GM19193 (cell line): Measurements from ENCODE around the gene ZSWIM6.

Source experiments
- POLR2A ChIP-seq: IDR thresholded peaks from 4 replicates; pipeline ENCODE4 v1.6.1; 2011; ENCODE audit not compliant: insufficient read depth, insufficient read length; ENCODE audit errors: extremely low read depth

Gene ZSWIM6

DNA sequence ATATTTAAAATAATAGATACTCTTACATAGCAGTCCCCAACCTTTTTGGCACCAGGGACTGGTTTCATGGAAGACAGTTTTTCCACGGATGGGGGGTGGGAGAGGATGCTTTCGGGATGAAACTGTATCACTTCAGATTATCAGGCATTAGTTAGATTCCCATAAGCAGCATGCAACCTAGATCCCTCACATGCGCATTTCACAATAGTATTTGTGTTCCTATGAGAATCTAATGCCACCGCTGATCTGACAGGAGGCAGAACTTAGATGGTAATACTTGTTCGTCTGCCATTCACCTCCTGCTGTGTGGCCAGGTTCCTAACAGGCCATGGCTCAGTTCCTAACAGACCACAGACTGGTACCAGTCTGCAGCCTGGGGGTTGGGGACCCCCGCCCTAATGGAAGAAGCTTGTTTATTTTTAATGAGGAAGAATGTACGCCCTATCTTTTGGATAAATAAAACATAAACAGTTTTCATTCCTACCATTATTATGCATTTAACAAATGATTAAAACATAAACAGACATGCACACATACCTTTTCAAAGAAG is 187.7 kb downstream of the ZSWIM6 start:
- no peak for TF ChIP-seq POLR2A

DNA sequence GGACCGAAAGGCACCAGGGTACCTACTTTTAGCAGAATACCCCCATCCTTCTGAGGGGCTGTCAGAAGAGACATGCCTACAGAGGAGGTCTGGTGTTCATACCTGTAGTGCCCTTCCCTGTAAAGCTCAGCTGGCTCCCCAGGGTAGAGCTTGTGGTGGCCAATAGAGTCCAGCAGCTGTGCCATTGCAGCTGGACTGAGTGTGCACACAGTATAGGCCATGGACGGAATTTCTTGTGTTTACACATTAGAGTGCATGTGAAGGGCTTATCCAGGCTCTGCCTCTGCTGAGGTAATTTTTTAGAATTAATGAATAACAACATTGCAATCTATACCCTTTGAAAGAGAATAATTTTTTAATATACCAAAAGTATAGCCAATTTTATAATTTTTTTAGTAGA is 191.0 kb downstream of the ZSWIM6 start:
- no peak for TF ChIP-seq POLR2A

DNA sequence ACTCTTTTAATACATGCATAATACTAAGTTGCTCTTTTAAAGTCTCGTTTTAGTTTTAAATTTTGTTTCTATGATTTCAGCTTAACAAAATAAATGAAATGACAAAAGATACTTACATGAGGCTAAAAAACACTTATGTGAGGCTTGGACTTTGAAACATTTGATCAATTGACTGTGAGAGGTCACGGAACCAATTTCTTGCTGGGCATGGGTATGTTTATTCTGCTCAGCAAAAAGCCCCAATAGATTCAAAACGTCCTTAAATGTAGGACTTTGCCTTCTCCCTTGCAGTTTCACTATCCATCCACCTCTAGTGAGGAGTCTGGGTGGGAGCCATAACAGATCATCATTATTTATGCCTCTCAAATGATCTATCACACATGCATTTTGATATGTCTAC is 191.9 kb downstream of the ZSWIM6 start:
- no peak for TF ChIP-seq POLR2A

DNA sequence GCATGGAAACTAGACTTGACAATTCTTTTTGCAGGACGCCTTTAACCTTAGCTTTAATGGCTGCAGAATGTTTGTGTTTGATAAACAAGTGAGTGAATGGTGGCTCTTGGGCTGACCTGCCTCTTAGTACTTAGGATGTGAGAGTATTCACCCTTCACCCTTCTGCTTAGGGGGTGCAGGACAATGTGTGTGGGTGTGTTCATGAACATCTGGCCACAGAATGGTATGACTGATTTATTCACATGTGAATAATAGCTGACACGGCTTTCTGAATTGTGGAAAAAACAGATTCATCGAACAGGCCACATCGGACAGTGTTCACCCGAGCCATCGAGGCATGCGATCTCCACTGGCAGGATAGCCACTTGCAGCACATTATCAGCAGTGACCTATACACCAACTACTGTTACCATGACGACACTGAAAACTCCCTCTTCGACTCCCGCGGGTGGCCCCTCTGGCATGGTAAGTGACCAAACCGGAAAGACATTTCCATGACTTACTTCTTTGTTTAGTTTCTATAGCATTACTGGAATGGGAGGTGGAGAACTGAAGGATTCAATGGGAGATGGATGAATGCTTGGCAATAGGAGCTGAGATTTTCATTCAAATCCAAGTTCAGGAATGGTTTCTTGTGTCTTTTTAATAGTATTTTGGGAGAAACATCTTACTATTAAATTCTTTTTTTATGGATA is 193.6 kb downstream of the ZSWIM6 start:
- no peak for TF ChIP-seq POLR2A

DNA sequence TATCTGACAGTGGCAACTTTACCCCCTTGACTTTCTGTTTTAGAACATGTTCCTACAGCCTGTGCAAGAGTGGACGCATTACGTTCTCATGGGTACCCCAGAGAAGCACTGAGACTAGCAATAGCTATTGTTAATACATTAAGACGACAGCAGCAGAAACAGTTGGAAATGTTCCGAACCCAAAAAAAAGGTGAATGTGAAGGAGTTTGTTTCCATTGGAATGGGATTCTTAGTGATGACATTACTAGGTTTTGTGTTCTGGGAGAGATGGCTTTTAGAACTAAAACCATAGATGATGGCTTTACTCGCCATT is 194.1 kb downstream of the ZSWIM6 start:
- TF ChIP-seq POLR2A, result no peak

DNA sequence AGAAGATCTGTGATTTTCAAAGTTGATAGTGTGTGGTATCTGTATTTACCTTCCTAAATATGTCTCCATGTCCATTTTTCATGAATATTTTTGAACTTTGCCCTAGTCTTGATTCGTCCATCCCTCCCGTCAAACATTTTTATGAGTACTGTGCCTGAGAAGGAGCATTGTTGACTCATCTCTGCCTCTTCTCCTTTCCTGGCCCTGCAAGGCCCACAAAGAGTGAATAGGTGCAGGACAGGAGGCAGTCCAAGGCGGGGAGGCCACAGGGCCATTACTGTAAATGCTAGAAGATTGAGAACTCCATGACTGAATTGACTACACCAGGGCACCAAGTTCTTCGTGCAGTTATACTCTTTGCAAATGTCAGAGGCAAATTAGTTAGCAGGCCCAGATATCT is 200.9 kb downstream of the ZSWIM6 start:
- TF ChIP-seq POLR2A, result no peak

DNA sequence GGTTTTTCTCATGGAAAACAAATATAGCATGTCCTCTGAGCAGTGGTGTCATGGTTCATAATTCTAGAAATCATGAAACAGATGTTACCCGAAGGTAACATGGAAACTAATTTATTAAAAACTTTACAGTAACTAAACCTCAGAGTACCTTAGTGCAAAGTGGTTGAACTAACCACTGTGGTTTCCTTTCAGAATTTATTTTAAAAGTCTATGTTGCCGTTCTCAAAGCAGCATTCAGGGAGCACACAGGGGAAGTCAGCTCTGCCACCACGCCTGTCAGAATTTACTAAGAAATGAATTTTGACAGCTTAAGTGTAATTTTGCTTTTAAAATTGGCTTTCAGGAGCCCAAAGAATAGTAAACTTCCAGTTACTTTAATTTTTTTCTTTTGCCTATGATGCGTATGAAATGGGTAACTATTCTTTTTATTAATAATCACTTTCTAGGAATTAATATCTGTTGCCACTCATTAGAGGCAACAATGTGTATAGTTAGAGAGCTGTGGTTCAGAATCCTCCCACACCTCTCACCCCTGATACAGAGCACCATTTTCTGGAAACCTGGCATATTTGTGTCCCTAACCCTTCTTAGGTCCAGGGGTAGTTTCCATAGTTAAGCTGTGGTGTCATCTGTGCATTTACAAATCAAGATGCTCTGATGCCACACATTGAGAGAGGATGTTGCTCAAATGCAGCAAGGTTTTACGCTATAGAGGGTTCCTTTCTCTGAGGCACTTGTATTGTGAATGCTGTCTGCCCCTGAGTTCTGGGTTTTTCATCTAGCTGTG is 202.6 kb downstream of the ZSWIM6 start:
- no peak for TF ChIP-seq POLR2A

DNA sequence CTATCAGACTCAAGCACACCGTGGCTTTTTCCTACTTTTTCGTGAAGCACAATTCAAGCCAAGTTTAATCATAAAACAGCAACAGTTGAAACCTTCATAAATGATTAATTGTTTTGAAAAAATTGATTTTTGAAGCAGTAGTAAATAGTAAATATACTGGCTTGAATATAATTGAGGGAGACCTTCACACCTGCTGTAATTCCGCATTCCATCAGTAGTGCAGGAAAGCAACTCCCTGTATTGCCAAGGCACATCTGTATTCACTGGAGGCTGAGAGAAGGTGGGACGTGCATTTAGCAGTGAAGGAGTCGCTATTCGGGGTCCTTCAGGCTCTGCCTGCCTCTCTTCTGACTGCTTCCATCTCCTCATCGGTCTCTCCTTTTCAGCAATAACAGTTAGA is 203.8 kb downstream of the ZSWIM6 start:
- TF ChIP-seq POLR2A, result no peak

DNA sequence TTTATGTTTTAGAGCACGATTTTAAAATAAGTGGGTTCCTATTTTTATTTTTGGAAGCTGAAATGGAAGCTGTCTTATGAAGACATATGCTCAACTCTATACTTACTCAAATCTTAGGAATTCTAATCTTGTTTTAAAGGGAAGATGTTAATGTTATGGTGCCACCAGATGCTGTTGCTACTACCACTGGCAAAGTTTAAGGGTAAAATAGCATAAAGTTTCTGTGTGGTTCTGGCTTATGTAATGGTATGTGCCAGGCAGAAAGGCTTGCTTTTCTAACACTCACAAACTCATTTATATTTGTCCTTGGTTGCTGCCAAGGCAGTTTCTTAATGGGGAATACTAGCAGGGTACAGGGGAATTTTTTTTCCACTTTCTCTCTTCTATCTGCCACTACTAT is 204.9 kb downstream of the ZSWIM6 start:
- TF ChIP-seq POLR2A, result no peak

DNA sequence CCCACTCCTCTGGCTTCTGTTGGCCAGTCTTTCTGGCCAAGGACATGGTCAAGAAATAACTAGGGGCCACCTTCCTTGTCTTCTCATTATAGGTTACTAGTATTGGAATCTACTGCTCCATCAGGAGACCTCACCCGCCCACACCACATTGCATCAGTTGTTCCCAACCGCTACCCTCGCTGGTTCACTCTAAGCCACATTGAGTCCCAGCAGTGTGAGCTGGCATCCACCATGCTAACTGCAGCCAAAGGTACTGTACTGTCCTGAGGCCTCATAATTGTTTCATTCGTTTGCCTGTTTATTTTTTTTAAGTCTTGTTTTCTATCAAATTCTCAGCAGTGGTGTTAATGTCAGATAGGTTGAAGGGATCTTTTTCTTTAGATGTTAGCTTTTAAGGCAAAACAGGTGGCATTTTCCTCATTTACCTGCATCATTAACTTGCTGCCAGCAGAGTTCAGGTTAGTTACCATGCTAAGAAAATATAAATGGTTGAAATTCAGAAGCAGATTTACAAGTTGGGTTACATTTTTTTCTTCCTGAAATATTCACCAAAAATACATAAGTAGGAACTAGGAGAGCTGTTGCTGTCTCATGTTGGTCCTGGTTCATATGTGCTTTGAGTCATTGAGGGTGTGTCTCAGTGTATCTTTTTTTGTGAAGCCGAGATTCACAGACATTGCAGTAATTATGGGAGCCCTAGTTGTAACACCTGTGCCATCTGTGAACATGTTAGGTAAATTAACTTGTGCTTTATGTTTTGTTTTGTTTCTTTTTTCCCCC is 206.9 kb downstream of the ZSWIM6 start:
- no peak for TF ChIP-seq POLR2A

DNA sequence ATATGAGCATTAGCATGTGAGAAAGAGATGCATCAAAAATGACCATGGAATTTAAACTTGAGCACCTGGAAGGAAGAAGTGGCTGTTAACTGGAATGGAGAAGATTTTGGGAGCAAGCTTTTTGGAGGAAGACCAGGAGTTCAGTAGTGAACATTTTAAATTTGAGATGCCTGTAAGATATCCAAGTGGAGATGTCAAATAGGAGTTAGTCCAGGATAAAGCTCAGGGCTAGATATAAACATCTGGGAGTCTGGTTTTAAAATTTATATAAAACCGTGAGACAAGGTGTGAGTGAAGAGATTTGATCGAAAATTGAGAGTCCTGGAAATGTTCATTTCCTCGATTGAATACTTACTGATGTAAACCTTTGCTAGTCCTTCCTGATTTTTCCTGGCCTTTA is 217.5 kb downstream of the ZSWIM6 start:
- no peak for TF ChIP-seq POLR2A

DNA sequence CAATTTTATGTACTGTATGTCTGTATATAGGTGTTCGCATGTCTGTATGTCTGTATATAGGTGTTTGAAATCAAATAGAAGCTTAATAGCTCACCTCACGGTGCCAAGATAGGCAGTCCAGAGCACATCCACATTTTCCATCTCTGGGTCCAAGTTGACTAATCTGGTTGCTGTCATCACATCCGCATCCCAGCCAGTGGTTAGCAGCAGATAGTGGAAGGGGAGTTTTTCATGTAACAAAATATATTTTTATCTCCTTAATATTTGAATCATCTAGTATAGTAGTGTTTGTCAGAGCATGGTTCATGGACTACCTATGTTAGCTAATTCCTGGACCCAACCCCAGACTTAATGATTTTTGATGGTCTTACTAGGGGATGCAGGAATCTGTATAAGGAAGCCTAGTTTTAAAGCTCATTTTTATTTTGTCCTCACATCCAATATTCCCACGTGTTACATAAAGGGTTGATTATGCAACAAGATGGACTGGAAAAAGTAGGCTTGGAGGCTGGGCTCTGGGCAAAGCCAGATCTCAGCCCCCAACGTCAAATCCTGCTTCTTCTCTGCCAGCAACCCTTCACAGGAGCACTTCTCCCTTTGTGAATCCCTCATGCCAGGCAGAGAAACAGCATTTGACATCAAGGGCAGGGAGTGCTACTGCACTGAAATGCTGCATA is 219.7 kb downstream of the ZSWIM6 start:
- no peak for TF ChIP-seq POLR2A

DNA sequence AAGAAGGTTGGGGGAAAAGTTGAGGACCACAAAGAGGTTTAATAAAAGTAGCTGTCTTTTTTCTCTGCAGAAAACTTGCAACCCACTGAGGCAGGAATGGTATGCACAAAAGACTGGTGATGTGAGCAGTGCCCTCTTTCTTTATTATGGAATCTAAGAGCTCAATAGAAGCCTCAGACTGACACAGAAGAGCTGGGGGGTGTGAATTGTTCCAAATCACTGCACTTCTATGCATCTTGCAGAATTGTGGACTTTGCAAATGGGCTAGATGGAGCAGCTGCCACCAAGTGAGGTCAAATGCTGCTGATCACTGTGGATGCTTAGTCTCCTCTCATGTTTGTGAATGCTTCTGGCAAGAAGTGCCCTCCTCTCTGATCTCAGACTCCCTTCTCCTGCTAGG is 227.1 kb downstream of the ZSWIM6 start:
- TF ChIP-seq POLR2A, result no peak

DNA sequence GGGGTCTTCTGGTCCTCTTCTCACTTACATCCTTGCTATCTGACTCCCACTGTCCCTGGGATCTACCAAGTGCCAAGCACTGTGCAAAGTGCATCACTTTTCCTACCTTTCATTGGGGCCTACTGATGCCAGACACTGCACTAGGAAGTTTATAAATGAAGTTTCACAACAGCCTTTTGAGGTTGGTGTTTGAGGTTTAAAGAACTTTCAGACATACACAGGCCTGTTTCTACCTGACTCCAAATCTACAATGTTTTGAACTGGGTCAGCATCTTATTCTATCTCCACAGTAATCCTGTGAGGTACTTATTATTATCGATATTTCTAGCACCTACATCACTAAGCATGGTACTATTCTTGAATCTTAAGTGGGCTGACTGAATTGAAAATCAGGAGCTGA is 227.7 kb downstream of the ZSWIM6 start:
- TF ChIP-seq POLR2A, result no peak

DNA sequence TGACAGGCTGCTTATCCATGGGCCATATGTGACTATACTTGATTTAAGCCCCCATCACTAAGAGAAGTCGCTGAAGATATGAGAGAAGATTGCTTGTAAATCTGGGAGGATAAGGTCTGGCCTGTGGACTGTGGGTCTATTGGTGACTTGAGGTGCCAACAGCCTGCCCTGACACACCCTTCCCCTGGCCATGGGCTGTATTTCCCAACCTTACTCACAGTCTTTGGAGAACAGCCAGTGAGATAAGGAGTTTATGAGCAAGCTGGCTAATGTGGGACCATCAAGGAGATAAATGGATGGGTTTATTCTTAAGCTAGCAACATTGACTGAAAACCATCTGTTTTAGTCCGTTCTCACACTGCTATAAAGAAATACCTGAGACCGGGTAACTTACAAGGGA is 231.3 kb downstream of the ZSWIM6 start:
- no peak for TF ChIP-seq POLR2A
